CD4-positive, alpha-beta T cell treated with Interleukin-12 subunit alpha and Interleukin-12 subunit beta, for 1 hour (primary cell): ENCODE measurements around the gene TICAM1.

Source experiments
- DNase-seq: peaks from one replicate; pipeline ENCODE4 v3.0.0-alpha.2; 2020

The TICAM1 gene

GRCh38 chr19:4768934-4769777 lies 62.4 kb downstream of the TICAM1 start:
- DNase-seq = peak; percentile 78
